HepG2 (cell line): ENCODE results near the gene EPB41L2. TPM values are rescaled to one million over a fixed set of nuclear protein-coding genes. Genes with fewer than 3 reads are reported as not detected.

Experiments
- BCL6 ChIP-seq: IDR thresholded peaks from 2 replicates; pipeline ENCODE4 v1.6.1; 2016; ENCODE audit warnings: missing genetic modification reagents, missing compliant biosample characterization
- CENPX ChIP-seq: sonication (generic); formaldehyde crosslinking; IDR thresholded peaks from 2 replicates; pipeline ENCODE4 v1.9.0; 2021; ENCODE audit warnings: mild to moderate bottlenecking, missing genetic modification reagents, moderate library complexity
- ELF3 ChIP-seq: IDR thresholded peaks from 2 replicates; pipeline ENCODE4 v1.6.1; 2016; ENCODE audit warnings: missing genetic modification reagents, missing compliant biosample characterization
- HCFC1 ChIP-seq: fragments of 150-350 bp; IDR thresholded peaks from 2 replicates; pipeline ENCODE4 v1.6.1; 2014; ENCODE audit warnings: low read depth, low read length
- KLF16 ChIP-seq, 2 experiments: sonication (generic) in 1 of 2; formaldehyde crosslinking in 1 of 2; IDR thresholded peaks; 2 replicates each; pipeline versions ENCODE4 v1.6.1 to v1.8.0; 2016 to 2023; ENCODE audit warnings: missing genetic modification reagents in 2 of 2, missing compliant biosample characterization in 1 of 2
- KLF6 ChIP-seq: IDR thresholded peaks from 2 replicates; pipeline ENCODE4 v1.8.0; 2016; ENCODE audit warnings: missing biosample characterization, missing genetic modification reagents
- NFE2 ChIP-seq: sonication (generic); formaldehyde crosslinking; IDR thresholded peaks from 2 replicates; pipeline ENCODE4 v1.4.0; 2020; ENCODE audit warnings: missing genetic modification reagents
- PLRG1 ChIP-seq: fragments of 450-650 bp; conservative IDR thresholded peaks from 2 replicates; pipeline ENCODE4 v1.6.1; 2016
- PTBP1 ChIP-seq: fragments of 200-400 bp; formaldehyde crosslinking; IDR thresholded peaks from 2 replicates; pipeline ENCODE4 v1.6.1; 2018; ENCODE audit warnings: low read length, low read depth; ENCODE audit not compliant: poor library complexity, severe bottlenecking
- RBM39 ChIP-seq: fragments of 200-400 bp; formaldehyde crosslinking; IDR thresholded peaks from one replicate; pipeline ENCODE4 v1.6.1; 2018; ENCODE audit warnings: antibody characterized with exemption, mild to moderate bottlenecking, low read depth, low read length; ENCODE audit not compliant: poor library complexity, severe bottlenecking
- RFXAP ChIP-seq: sonication (generic); formaldehyde crosslinking; IDR thresholded peaks from 2 replicates; pipeline ENCODE4 v1.4.0; 2020; ENCODE audit warnings: missing genetic modification reagents, borderline replicate concordance
- TOE1 ChIP-seq: sonication (generic); formaldehyde crosslinking; IDR thresholded peaks from 2 replicates; pipeline ENCODE4 v1.4.0; 2020; ENCODE audit warnings: mild to moderate bottlenecking, missing genetic modification reagents
- ZNF230 ChIP-seq: sonication (generic); formaldehyde crosslinking; IDR thresholded peaks from 2 replicates; pipeline ENCODE4 v1.4.0; 2020; ENCODE audit warnings: mild to moderate bottlenecking, missing genetic modification reagents
- ZNF670 ChIP-seq: sonication (generic); formaldehyde crosslinking; IDR thresholded peaks from 2 replicates; pipeline ENCODE4 v1.8.0; 2022; ENCODE audit warnings: mild to moderate bottlenecking, missing genetic modification reagents, borderline replicate concordance
- ZNF772 ChIP-seq: sonication (generic); formaldehyde crosslinking; IDR thresholded peaks from 2 replicates; pipeline ENCODE4 v1.5.0; 2020; ENCODE audit warnings: mild to moderate bottlenecking, missing genetic modification reagents
- ZNF788 ChIP-seq: sonication (generic); formaldehyde crosslinking; IDR thresholded peaks from 2 replicates; pipeline ENCODE4 v1.5.0; 2020; ENCODE audit warnings: mild to moderate bottlenecking, missing genetic modification reagents, borderline replicate concordance
- polyA plus RNA-seq, 8 experiments: library from polyadenylated mRNA; depleted of rRNA in 3 of 8; stranded (reverse) in 7 of 8; unstranded in 1 of 8; fragments of >200 nt; fragmentation: Illumina TruSeq in 4 of 8; extraction: Trizol in 4 of 8; gene quantifications; 2 replicates each; pipeline versions ENCODE4 v1.2.1 to v1.2.3, GENCODE V29; 2011 to 2016; ENCODE audit warnings: low read depth in 4 of 8, missing spikeins in 1 of 8, mixed read lengths in 1 of 8; ENCODE audit not compliant: insufficient read depth in 1 of 8
- total RNA-seq, 5 experiments: library from RNA; depleted of rRNA; stranded (reverse); fragments of >200 nt; fragmentation: Illumina TruSeq; extraction: Trizol; gene quantifications; 2 replicates each; pipeline ENCODE4 v1.2.3, GENCODE V29; 2016; ENCODE audit warnings: low read depth in 1 of 5
- TF ChIP-seq, protein P1 (sequence below): sonication (generic); formaldehyde crosslinking; IDR thresholded peaks from 2 replicates; pipeline ENCODE4 v1.5.1; 2020; ENCODE audit warnings: missing genetic modification reagents, mild to moderate bottlenecking, borderline replicate concordance
- TF ChIP-seq, protein P2 (sequence below): IDR thresholded peaks from 2 replicates; pipeline ENCODE4 v1.6.1; 2016; ENCODE audit warnings: low read depth
- TF ChIP-seq, protein P3 (sequence below): conservative IDR thresholded peaks from 2 replicates; pipeline ENCODE4 v1.6.1; 2018; ENCODE audit warnings: missing genetic modification reagents
- TF ChIP-seq, protein P4 (sequence below): sonication (generic); formaldehyde crosslinking; IDR thresholded peaks from 2 replicates; pipeline ENCODE4 v1.4.0; 2020; ENCODE audit warnings: mild to moderate bottlenecking, missing genetic modification reagents
- TF ChIP-seq, protein P5 (sequence below): sonication (generic); formaldehyde crosslinking; conservative IDR thresholded peaks from 2 replicates; pipeline ENCODE4 v1.8.0; 2022; ENCODE audit warnings: mild to moderate bottlenecking, moderate library complexity, missing genetic modification reagents

EPB41L2 gene
- total and polyA plus RNA-seq, 2 of the 13 experiments (the other 11 are each of a cell fraction or from before 2014, with no cell fraction given), result 41.7 to 56.4 TPM

DNA sequence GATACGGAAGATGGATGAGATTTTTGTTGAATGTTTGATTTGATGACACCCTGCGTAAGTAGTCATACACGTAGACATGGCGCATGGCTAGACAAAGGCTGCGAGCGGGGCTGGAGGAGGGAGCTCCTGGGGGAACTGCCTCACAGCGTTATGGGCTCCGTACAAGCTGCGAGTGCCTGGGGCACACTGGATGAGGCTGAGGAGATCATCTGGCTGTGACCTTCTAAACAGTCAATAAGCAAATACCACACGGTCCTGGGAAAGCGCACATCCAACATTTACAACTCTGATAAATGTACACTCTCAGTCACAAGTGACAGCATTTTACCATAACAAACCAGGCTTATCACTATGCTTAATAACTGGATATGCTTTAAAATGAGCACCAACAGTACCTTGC is 198.7 kb downstream of the EPB41L2 start (continued):
- TF ChIP-seq, protein P1, sequence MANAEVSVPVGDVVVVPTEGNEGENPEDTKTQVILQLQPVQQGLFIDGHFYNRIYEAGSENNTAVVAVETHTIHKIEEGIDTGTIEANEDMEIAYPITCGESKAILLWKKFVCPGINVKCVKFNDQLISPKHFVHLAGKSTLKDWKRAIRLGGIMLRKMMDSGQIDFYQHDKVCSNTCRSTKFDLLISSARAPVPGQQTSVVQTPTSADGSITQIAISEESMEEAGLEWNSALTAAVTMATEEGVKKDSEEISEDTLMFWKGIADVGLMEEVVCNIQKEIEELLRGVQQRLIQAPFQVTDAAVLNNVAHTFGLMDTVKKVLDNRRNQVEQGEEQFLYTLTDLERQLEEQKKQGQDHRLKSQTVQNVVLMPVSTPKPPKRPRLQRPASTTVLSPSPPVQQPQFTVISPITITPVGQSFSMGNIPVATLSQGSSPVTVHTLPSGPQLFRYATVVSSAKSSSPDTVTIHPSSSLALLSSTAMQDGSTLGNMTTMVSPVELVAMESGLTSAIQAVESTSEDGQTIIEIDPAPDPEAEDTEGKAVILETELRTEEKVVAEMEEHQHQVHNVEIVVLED (CRISPR knock-in tag), result no peak
- TF ChIP-seq, protein P2, sequence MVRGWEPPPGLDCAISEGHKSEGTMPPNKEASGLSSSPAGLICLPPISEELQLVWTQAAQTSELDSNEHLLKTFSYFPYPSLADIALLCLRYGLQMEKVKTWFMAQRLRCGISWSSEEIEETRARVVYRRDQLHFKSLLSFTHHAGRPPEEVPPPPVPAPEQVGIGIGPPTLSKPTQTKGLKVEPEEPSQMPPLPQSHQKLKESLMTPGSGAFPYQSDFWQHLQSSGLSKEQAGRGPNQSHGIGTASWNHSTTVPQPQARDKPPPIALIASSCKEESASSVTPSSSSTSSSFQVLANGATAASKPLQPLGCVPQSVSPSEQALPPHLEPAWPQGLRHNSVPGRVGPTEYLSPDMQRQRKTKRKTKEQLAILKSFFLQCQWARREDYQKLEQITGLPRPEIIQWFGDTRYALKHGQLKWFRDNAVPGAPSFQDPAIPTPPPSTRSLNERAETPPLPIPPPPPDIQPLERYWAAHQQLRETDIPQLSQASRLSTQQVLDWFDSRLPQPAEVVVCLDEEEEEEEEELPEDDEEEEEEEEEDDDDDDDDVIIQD (CRISPR knock-in tag), result peak; percentile 62; the same call in 1 of the 2 replicates
- TF ChIP-seq, protein P3, sequence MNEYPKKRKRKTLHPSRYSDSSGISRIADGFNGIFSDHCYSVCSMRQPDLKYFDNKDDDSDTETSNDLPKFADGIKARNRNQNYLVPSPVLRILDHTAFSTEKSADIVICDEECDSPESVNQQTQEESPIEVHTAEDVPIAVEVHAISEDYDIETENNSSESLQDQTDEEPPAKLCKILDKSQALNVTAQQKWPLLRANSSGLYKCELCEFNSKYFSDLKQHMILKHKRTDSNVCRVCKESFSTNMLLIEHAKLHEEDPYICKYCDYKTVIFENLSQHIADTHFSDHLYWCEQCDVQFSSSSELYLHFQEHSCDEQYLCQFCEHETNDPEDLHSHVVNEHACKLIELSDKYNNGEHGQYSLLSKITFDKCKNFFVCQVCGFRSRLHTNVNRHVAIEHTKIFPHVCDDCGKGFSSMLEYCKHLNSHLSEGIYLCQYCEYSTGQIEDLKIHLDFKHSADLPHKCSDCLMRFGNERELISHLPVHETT (CRISPR knock-in tag), result no peak
- TF ChIP-seq CENPX (CRISPR knock-in tag), result no peak
- peak; percentile 81; the same call in 1 of the 2 replicates for TF ChIP-seq ZNF230
- no peak for TF ChIP-seq ZNF788 (CRISPR knock-in tag)
- no peak for TF ChIP-seq PLRG1
- TF ChIP-seq, protein P4, sequence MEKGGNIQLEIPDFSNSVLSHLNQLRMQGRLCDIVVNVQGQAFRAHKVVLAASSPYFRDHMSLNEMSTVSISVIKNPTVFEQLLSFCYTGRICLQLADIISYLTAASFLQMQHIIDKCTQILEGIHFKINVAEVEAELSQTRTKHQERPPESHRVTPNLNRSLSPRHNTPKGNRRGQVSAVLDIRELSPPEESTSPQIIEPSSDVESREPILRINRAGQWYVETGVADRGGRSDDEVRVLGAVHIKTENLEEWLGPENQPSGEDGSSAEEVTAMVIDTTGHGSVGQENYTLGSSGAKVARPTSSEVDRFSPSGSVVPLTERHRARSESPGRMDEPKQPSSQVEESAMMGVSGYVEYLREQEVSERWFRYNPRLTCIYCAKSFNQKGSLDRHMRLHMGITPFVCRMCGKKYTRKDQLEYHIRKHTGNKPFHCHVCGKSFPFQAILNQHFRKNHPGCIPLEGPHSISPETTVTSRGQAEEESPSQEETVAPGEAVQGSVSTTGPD (CRISPR knock-in tag), result no peak
- TF ChIP-seq KLF6 (CRISPR knock-in tag), result no peak
- TF ChIP-seq ELF3 (CRISPR knock-in tag), result peak; percentile 33
- 0 out of 2 replicates have a peak, but pooled peaks have one; percentile 42 for TF ChIP-seq TOE1 (CRISPR knock-in tag)
- TF ChIP-seq, protein P5, sequence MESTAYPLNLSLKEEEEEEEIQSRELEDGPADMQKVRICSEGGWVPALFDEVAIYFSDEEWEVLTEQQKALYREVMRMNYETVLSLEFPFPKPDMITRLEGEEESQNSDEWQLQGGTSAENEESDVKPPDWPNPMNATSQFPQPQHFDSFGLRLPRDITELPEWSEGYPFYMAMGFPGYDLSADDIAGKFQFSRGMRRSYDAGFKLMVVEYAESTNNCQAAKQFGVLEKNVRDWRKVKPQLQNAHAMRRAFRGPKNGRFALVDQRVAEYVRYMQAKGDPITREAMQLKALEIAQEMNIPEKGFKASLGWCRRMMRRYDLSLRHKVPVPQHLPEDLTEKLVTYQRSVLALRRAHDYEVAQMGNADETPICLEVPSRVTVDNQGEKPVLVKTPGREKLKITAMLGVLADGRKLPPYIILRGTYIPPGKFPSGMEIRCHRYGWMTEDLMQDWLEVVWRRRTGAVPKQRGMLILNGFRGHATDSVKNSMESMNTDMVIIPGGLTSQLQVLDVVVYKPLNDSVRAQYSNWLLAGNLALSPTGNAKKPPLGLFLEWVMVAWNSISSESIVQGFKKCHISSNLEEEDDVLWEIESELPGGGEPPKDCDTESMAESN, result no peak; the same call in 1 of the 2 replicates
- TF ChIP-seq ZNF670 (CRISPR knock-in tag), result no peak
- peak; percentile 82 for TF ChIP-seq BCL6 (CRISPR knock-in tag)
- no peak for TF ChIP-seq HCFC1
- TF ChIP-seq KLF16 (CRISPR knock-in tag; IDR thresholded peaks at IDR 0.05), result peak in 1 of 2 experiments; percentile 49; a peak in 1 of 4 replicates
- no peak for TF ChIP-seq ZNF772 (CRISPR knock-in tag)
- no peak for TF ChIP-seq RBM39
- TF ChIP-seq RFXAP (CRISPR knock-in tag), result no peak
- TF ChIP-seq NFE2, result no peak
- TF ChIP-seq PTBP1, result no peak
